H1 (cell line): ENCODE data around the gene SVOPL. TPM values are rescaled to one million over a fixed set of nuclear protein-coding genes. Genes with fewer than 3 reads are reported as not detected.

ENCODE experiments used
- CTCF ChIA-PET: fragments of 300-600 bp; sonication (Branson Sonifier 250); formaldehyde crosslinking; loops from one replicate; lab custom pipeline; 2021; ENCODE audit not compliant: partially characterized antibody; lab: Charles Lee
- POLR2A ChIA-PET: fragments of 300-600 bp; sonication (Branson Sonifier 250); formaldehyde crosslinking; loops from one replicate; lab custom pipeline; 2021; ENCODE audit warnings: inconsistent platforms; ENCODE audit not compliant: partially characterized antibody; lab: Charles Lee
- DNase-seq, 2 experiments: peaks; one replicate each; pipeline versions ENCODE4 v3.0.0 to v3.0.0-alpha.2; 2010 to 2022; ENCODE audit warnings: low spot score in 2 of 2, low read depth in 1 of 2, mixed read lengths in 1 of 2
- FAIRE-seq: peaks from 2 replicates; lab custom pipeline; 2011; peaks lifted over from hg19 to GRCh38; lab: Jason Lieb, UNC
- H2AFZ ChIP-seq: 2 replicates; pipeline ENCODE4 v1.8.1; 2012; ENCODE audit warnings: low read length, inconsistent platforms
- H2AK5ac ChIP-seq: 2 replicates; pipeline ENCODE4 v1.6.1; 2013; ENCODE audit warnings: low read depth, low read length
- H2BK120ac ChIP-seq: replicated peaks from 2 replicates; pipeline ENCODE3; 2013; ENCODE audit warnings: low read depth, low read length, inconsistent platforms
- H2BK12ac ChIP-seq: 2 replicates; pipeline ENCODE4 v1.6.1; 2013; ENCODE audit warnings: low read depth, low read length
- H2BK15ac ChIP-seq: 2 replicates; pipeline ENCODE4 v1.6.1; 2013; ENCODE audit warnings: low read length
- H2BK20ac ChIP-seq: 2 replicates; pipeline ENCODE4 v1.6.1; 2013; ENCODE audit warnings: low read length
- H2BK5ac ChIP-seq: 2 replicates; pipeline ENCODE4 v1.6.1; 2013; ENCODE audit warnings: low read depth, low read length
- H3K14ac ChIP-seq: 2 replicates; pipeline ENCODE4 v1.6.1; 2013; ENCODE audit warnings: inconsistent platforms; ENCODE audit not compliant: insufficient read length
- H3K18ac ChIP-seq: 2 replicates; pipeline ENCODE4 v1.6.1; 2013; ENCODE audit warnings: low read length; ENCODE audit errors: extremely low read depth
- H3K23ac ChIP-seq: 2 replicates; pipeline ENCODE4 v1.6.1; 2013; ENCODE audit warnings: inconsistent platforms; ENCODE audit not compliant: insufficient read length
- H3K23me2 ChIP-seq: 2 replicates; pipeline ENCODE4 v1.6.1; 2013; ENCODE audit warnings: low read depth, low read length
- H3K27ac ChIP-seq: 2 replicates; pipeline ENCODE4 v1.6.1; 2011; ENCODE audit warnings: low read depth, low read length, inconsistent platforms
- H3K27me3 ChIP-seq, 4 experiments: replicated peaks in 1 of 4; 1 replicate in 1 of 4; 2 replicates in 3 of 4; pipeline versions ENCODE4 v1.6.1 to v1.8.1; 2011 to 2013; ENCODE audit warnings: low read length in 3 of 4, mild to moderate bottlenecking in 3 of 4, inconsistent platforms in 2 of 4, mixed read lengths in 2 of 4, moderate library complexity in 1 of 4; ENCODE audit not compliant: control insufficient read depth in 3 of 4, insufficient read depth in 3 of 4; ENCODE audit errors: extremely low read depth in 1 of 4
- H3K36me3 ChIP-seq, 4 experiments: 2 replicates each; pipeline versions ENCODE4 v1.6.1 to v1.8.1; 2011 to 2013; ENCODE audit warnings: mild to moderate bottlenecking in 4 of 4, low read length in 3 of 4, moderate library complexity in 2 of 4, control low read depth in 1 of 4, inconsistent platforms in 1 of 4; ENCODE audit not compliant: insufficient read depth in 4 of 4, control insufficient read depth in 2 of 4
- H3K4ac ChIP-seq: replicated peaks from 2 replicates; pipeline ENCODE3; 2013; ENCODE audit warnings: low read length, low read depth, mixed read lengths, inconsistent platforms; ENCODE audit not compliant: insufficient read length
- H3K4me1 ChIP-seq, 4 experiments: replicated peaks in 1 of 4; 1 replicate in 1 of 4; 2 replicates in 3 of 4; pipeline versions ENCODE4 v1.6.1 to v1.8.1; 2011 to 2013; ENCODE audit warnings: low read length in 3 of 4, inconsistent platforms in 2 of 4, mixed read lengths in 1 of 4; ENCODE audit not compliant: insufficient read depth in 4 of 4, control insufficient read depth in 3 of 4
- H3K4me2 ChIP-seq, 2 experiments: 2 replicates each; pipeline versions ENCODE4 v1.6.1 to v1.8.1; 2011 to 2013; ENCODE audit warnings: low read depth in 2 of 2, low read length in 2 of 2, control low read depth in 1 of 2, inconsistent platforms in 1 of 2, mild to moderate bottlenecking in 1 of 2; ENCODE audit not compliant: insufficient read depth in 1 of 2
- H3K4me3 ChIP-seq, 4 experiments: fragments of 200-600, 300-600 bp in 1 of 4; sonication (generic), shearing (Covaris generic), sonication (Bioruptor Twin) in 1 of 4; 2 replicates each; pipeline versions ENCODE4 v1.5.1 to v1.8.1; 2011 to 2016; ENCODE audit warnings: low read length in 4 of 4, low read depth in 3 of 4, control low read depth in 2 of 4, inconsistent platforms in 2 of 4, mild to moderate bottlenecking in 2 of 4, mixed read lengths in 1 of 4, moderate library complexity in 1 of 4; ENCODE audit not compliant: insufficient read depth in 2 of 4; ENCODE audit errors: extremely low read depth in 1 of 4
- H3K56ac ChIP-seq: replicated peaks from 2 replicates; pipeline ENCODE3; 2013; ENCODE audit warnings: low read depth, mild to moderate bottlenecking, mixed read lengths, low read length, inconsistent platforms; ENCODE audit not compliant: insufficient read length
- H3K79me1 ChIP-seq: 2 replicates; pipeline ENCODE4 v1.6.1; 2013; ENCODE audit warnings: low read depth, low read length, control low read depth
- H3K79me2 ChIP-seq, 2 experiments: 2 replicates each; pipeline versions ENCODE4 v1.6.1 to v1.8.1; 2012 to 2013; ENCODE audit warnings: low read length in 2 of 2, mild to moderate bottlenecking in 2 of 2, inconsistent platforms in 1 of 2; ENCODE audit not compliant: insufficient read depth in 2 of 2, control insufficient read depth in 1 of 2
- H3K9ac ChIP-seq, 4 experiments: replicated peaks in 1 of 4; 1 replicate in 1 of 4; 2 replicates in 3 of 4; pipeline versions ENCODE4 v1.6.1 to v1.8.1; 2011 to 2013; ENCODE audit warnings: low read depth in 3 of 4, low read length in 3 of 4, control low read depth in 2 of 4, mild to moderate bottlenecking in 2 of 4, moderate library complexity in 2 of 4, inconsistent platforms in 1 of 4; ENCODE audit errors: extremely low read depth in 1 of 4
- H3K9me3 ChIP-seq, 2 experiments: 2 replicates each; pipeline versions ENCODE4 v1.6.1 to v1.8.1; 2012 to 2013; ENCODE audit warnings: mild to moderate bottlenecking in 2 of 2, moderate library complexity in 2 of 2, control low read depth in 1 of 2, inconsistent platforms in 1 of 2, low read depth in 1 of 2, low read length in 1 of 2, mixed read lengths in 1 of 2; ENCODE audit not compliant: insufficient read depth in 2 of 2
- H4K20me1 ChIP-seq, 2 experiments: replicated peaks in 1 of 2; 2 replicates each; pipeline versions ENCODE3 to v1.8.1; 2011 to 2013; ENCODE audit warnings: inconsistent platforms in 2 of 2, low read length in 2 of 2, mild to moderate bottlenecking in 1 of 2; ENCODE audit not compliant: insufficient read depth in 2 of 2, control insufficient read depth in 1 of 2
- H4K5ac ChIP-seq: 2 replicates; pipeline ENCODE4 v1.6.1; 2013; ENCODE audit warnings: low read length, low read depth, mixed read lengths, inconsistent platforms; ENCODE audit not compliant: insufficient read length
- H4K8ac ChIP-seq: 2 replicates; pipeline ENCODE4 v1.8.0; 2013; ENCODE audit warnings: mild to moderate bottlenecking, moderate library complexity, low read length, inconsistent platforms; ENCODE audit not compliant: insufficient read depth; ENCODE audit errors: extremely low read depth
- H4K91ac ChIP-seq: replicated peaks from 2 replicates; pipeline ENCODE3; 2013; ENCODE audit warnings: low read length, mixed read lengths, inconsistent platforms; ENCODE audit not compliant: insufficient read length
- CBX8 ChIP-seq: fragments of 300-800, 300-1000 bp; sonication (generic); IDR thresholded peaks from 2 replicates; pipeline ENCODE4 v1.7.1; 2016; ENCODE audit warnings: low read depth, low read length, borderline replicate concordance
- CTBP2 ChIP-seq: IDR thresholded peaks from 2 replicates; pipeline ENCODE4 v1.7.0; 2011; ENCODE audit warnings: borderline replicate concordance, mild to moderate bottlenecking, moderate library complexity, mixed read lengths, low read length; ENCODE audit not compliant: insufficient read depth, insufficient read length
- FOSL1 ChIP-seq: IDR thresholded peaks from 2 replicates; pipeline ENCODE4 v1.6.1; 2011; ENCODE audit warnings: mild to moderate bottlenecking, low read depth, low read length, moderate library complexity; ENCODE audit not compliant: insufficient read depth
- GABPA ChIP-seq: IDR thresholded peaks from 2 replicates; pipeline ENCODE4 v1.6.1; 2011; ENCODE audit warnings: mild to moderate bottlenecking, low read length, moderate library complexity, borderline replicate concordance; ENCODE audit not compliant: insufficient read depth
- NRF1 ChIP-seq: IDR thresholded peaks from 2 replicates; pipeline ENCODE4 v1.6.1; 2011; ENCODE audit warnings: mild to moderate bottlenecking, low read depth, low read length, improper control_type of control experiment
- PHF8 ChIP-seq: fragments of 200-600 bp; sonication (generic); conservative IDR thresholded peaks from 2 replicates; pipeline ENCODE4 v1.7.1; 2012; ENCODE audit warnings: low read depth, mild to moderate bottlenecking, inconsistent platforms, low read length, moderate library complexity
- RXRA ChIP-seq: IDR thresholded peaks from 2 replicates; pipeline ENCODE4 v1.6.1; 2011; ENCODE audit warnings: low read depth, mild to moderate bottlenecking, low read length, moderate library complexity; ENCODE audit not compliant: insufficient read depth
- SP2 ChIP-seq: IDR thresholded peaks from 2 replicates; pipeline ENCODE4 v1.6.1; 2012; ENCODE audit warnings: mild to moderate bottlenecking, low read length, inconsistent platforms
- SP4 ChIP-seq: IDR thresholded peaks from 2 replicates; pipeline ENCODE4 v1.6.1; 2012; ENCODE audit warnings: low read length, inconsistent platforms
- YY1 ChIP-seq: IDR thresholded peaks from 2 replicates; pipeline ENCODE4 v1.6.1; 2011; ENCODE audit warnings: low read depth, mild to moderate bottlenecking, low read length
- WGBS, 2 experiments: shearing (Covaris generic) in 1 of 2; methylation state at CpG; one replicate each; pipeline versions ENCODE4 v1.1.6 to v1.1.7; 2013 to 2015; ENCODE audit warnings: low lambda C conversion rate in 2 of 2, mixed read lengths in 2 of 2, inconsistent platforms in 1 of 2, low coverage in 1 of 2, missing lambda C conversion rate in 1 of 2; ENCODE audit not compliant: insufficient replicate concordance in 2 of 2, insufficient coverage in 1 of 2, insufficient read length in 1 of 2; ENCODE audit errors: extremely low coverage in 1 of 2, missing lambda C conversion rate in 1 of 2; 5-methylcytosine and 5-hydroxymethylcytosine counted together
- polyA plus RNA-seq, 7 experiments: library from polyadenylated mRNA; depleted of rRNA in 3 of 7; stranded (reverse) in 5 of 7; unstranded in 2 of 7; fragments of >200 nt in 5 of 7; fragments of 200-250 nt in 2 of 7; gene quantifications; 1 replicate in 5 of 7; 2 replicates in 1 of 7; 4 replicates in 1 of 7; pipeline versions ENCODE4 v1.2.1 to v1.2.3, GENCODE V29; 2011 to 2013; ENCODE audit warnings: missing spikeins in 2 of 7, mixed read lengths in 2 of 7
- total RNA-seq: library from RNA; stranded (reverse); fragmentation: NEBNext Ultra II Directional; extraction: Animal tissue kit (Norgen Biotek cat#: 25700); gene quantifications from 2 replicates; pipeline ENCODE4 v1.2.1, GENCODE V29; 2021
- TF ChIP-seq, protein P1 (sequence below): IDR thresholded peaks from 2 replicates; pipeline ENCODE4 v1.6.1; 2011; ENCODE audit warnings: low read depth, mild to moderate bottlenecking, low read length; ENCODE audit not compliant: insufficient read depth
- TF ChIP-seq, protein P2 (sequence below): IDR thresholded peaks from 2 replicates; pipeline ENCODE4 v1.6.1; 2012; ENCODE audit warnings: low read length, inconsistent platforms

Gene SVOPL
- total and polyA plus RNA-seq, 2 of the 8 experiments (the other 6 are each of a cell fraction or from before 2014, with no cell fraction given): 1.1 to 1.4 TPM

DNA sequence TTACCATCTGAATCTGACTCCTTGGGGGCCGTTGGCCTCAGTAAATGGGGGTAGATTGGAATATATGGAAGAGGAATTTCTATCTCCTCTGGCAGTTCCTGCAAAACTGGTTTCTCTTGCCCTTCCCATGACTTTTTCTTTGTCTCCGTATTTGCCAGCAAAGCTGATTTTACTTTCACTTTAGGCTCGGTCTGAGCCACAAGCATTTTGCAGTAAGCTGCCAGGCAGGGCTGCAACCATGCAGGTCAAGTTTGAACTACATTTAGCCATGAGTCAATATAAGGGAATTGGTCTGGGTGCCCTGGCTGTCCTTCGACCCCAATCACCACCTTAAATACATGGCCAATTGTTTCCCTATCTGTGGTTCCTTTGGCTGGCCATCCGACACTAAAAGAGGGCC, 136.8 kb downstream of the SVOPL start:
- Histone ChIP-seq H3K79me1 (peaks cover 6% of the 10 kb centered on the region; the same call in 1 of the 2 replicates), H3K4me2 (no peak overlapping the region), H3K56ac (no peak overlapping the region), H3K36me3 (peaks cover 65 to 100% (median 90%) of the 10 kb centered on the region in 4 experiments), H2AFZ (no peak overlapping the region), H2BK120ac (no peak overlapping the region), H3K4me3 (no peak overlapping the region), H2AK5ac (no peak overlapping the region), H2BK12ac (no peak overlapping the region), H3K9me3 (peaks cover 39 to 41% of the 10 kb centered on the region in 2 experiments), H4K91ac (no peak overlapping the region), H3K23me2 (no peaks in the 10 kb centered on the region), H3K4me1 (no peaks in the 10 kb centered on the region), H3K27ac (no peak overlapping the region), H2BK15ac (no peak overlapping the region), H3K9ac (no peak overlapping the region), H3K27me3 (no peaks in the 10 kb centered on the region), H3K4ac (no peak overlapping the region), H3K18ac (no peak overlapping the region), H3K14ac (no peak overlapping the region), H4K20me1 (no peaks in the 10 kb centered on the region), H2BK20ac (no peak overlapping the region), H4K8ac (no peak overlapping the region), H3K79me2 (peaks cover 0 to 35% of the 10 kb centered on the region in 2 experiments; a peak in 2 of 4 replicates), H3K23ac (no peak overlapping the region), H4K5ac (no peak overlapping the region), H2BK5ac (no peak overlapping the region)
- CTCF ChIA-PET: interaction anchor here (1.0 to 1.4 kb wide), 2 partner anchors 75 to 175 kb away, joined by 3 read pairs; no protein-coding TSS in a partner anchor
- POLR2A ChIA-PET: no interaction called here
- DNase-seq (no peak), FAIRE-seq (no peak)
- 96% methylated on average over 5 of the region's 5 CpGs; no CpG with 5 or more reads in 1 of the 2 experiments for WGBS, 2 experiments
- no peak for TF ChIP-seq CBX8
- no peak for TF ChIP-seq SP2
- no peak for TF ChIP-seq NRF1
- no peak for TF ChIP-seq GABPA
- TF ChIP-seq YY1: no peak
- TF ChIP-seq CTBP2: no peak
- no peak for TF ChIP-seq PHF8
- TF ChIP-seq RXRA: no peak
- TF ChIP-seq, protein P1, sequence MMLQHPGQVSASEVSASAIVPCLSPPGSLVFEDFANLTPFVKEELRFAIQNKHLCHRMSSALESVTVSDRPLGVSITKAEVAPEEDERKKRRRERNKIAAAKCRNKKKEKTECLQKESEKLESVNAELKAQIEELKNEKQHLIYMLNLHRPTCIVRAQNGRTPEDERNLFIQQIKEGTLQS: no peak
- TF ChIP-seq FOSL1: no peak
- no peak for TF ChIP-seq SP4
- TF ChIP-seq, protein P2, sequence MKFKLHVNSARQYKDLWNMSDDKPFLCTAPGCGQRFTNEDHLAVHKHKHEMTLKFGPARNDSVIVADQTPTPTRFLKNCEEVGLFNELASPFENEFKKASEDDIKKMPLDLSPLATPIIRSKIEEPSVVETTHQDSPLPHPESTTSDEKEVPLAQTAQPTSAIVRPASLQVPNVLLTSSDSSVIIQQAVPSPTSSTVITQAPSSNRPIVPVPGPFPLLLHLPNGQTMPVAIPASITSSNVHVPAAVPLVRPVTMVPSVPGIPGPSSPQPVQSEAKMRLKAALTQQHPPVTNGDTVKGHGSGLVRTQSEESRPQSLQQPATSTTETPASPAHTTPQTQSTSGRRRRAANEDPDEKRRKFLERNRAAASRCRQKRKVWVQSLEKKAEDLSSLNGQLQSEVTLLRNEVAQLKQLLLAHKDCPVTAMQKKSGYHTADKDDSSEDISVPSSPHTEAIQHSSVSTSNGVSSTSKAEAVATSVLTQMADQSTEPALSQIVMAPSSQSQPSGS: no peak
